SK-N-SH (cell line): ENCODE results near the gene MAD1L1.

Source experiments
- FOXJ3 ChIP-seq: sonication (generic); formaldehyde crosslinking; IDR thresholded peaks from 2 replicates; pipeline ENCODE4 v1.5.1; 2020; ENCODE audit warnings: mild to moderate bottlenecking, missing genetic modification reagents
- GABPA ChIP-seq: IDR thresholded peaks from 2 replicates; pipeline ENCODE4 v1.4.0; 2012; ENCODE audit warnings: low read depth, mild to moderate bottlenecking
- MXI1 ChIP-seq: IDR thresholded peaks from 2 replicates; pipeline ENCODE4 v1.6.1; 2012; ENCODE audit warnings: mild to moderate bottlenecking, low read depth, low read length, improper control_type of control experiment
- POLR2AphosphoS5 ChIP-seq: IDR thresholded peaks from 2 replicates; pipeline ENCODE4 v1.6.1; 2012; ENCODE audit warnings: low read depth, low read length
- REST ChIP-seq: IDR thresholded peaks from 2 replicates; pipeline ENCODE4 v1.6.1; 2012; ENCODE audit warnings: mild to moderate bottlenecking, low read depth, low read length, moderate library complexity
- RFX5 ChIP-seq: IDR thresholded peaks from 2 replicates; pipeline ENCODE4 v1.6.1; 2012; ENCODE audit warnings: mild to moderate bottlenecking, improper control_type of control experiment, low read length
- SMC3 ChIP-seq: IDR thresholded peaks from 2 replicates; pipeline ENCODE4 v1.6.1; 2012; ENCODE audit warnings: low read depth, low read length, improper control_type of control experiment
- USF2 ChIP-seq: fragments of 150-350 bp; IDR thresholded peaks from 2 replicates; pipeline ENCODE4 v1.6.1; 2017; ENCODE audit warnings: antibody characterized with exemption, low read length, low read depth, borderline replicate concordance
- TF ChIP-seq, protein P1 (sequence below): fragments of 200-600 bp; sonication (generic); IDR thresholded peaks from 2 replicates; pipeline ENCODE4 v1.6.1; 2017; ENCODE audit warnings: antibody characterized with exemption, mild to moderate bottlenecking, moderate library complexity
- TF ChIP-seq, protein P2 (sequence below): IDR thresholded peaks from 2 replicates; pipeline ENCODE4 v1.4.0; 2012; ENCODE audit warnings: low read depth, borderline replicate concordance
- TF ChIP-seq, protein P3 (sequence below): fragments of 150-350 bp; IDR thresholded peaks from 2 replicates; pipeline ENCODE4 v1.6.1; 2016; ENCODE audit warnings: mild to moderate bottlenecking, low read depth, low read length

- TF ChIP-seq SMC3: no peak
- TF ChIP-seq, protein P1, sequence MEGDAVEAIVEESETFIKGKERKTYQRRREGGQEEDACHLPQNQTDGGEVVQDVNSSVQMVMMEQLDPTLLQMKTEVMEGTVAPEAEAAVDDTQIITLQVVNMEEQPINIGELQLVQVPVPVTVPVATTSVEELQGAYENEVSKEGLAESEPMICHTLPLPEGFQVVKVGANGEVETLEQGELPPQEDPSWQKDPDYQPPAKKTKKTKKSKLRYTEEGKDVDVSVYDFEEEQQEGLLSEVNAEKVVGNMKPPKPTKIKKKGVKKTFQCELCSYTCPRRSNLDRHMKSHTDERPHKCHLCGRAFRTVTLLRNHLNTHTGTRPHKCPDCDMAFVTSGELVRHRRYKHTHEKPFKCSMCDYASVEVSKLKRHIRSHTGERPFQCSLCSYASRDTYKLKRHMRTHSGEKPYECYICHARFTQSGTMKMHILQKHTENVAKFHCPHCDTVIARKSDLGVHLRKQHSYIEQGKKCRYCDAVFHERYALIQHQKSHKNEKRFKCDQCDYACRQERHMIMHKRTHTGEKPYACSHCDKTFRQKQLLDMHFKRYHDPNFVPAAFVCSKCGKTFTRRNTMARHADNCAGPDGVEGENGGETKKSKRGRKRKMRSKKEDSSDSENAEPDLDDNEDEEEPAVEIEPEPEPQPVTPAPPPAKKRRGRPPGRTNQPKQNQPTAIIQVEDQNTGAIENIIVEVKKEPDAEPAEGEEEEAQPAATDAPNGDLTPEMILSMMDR: no peak
- TF ChIP-seq RFX5: no peak
- TF ChIP-seq USF2: no peak
- no peak for TF ChIP-seq GABPA
- no peak for TF ChIP-seq MXI1
- TF ChIP-seq, protein P2, sequence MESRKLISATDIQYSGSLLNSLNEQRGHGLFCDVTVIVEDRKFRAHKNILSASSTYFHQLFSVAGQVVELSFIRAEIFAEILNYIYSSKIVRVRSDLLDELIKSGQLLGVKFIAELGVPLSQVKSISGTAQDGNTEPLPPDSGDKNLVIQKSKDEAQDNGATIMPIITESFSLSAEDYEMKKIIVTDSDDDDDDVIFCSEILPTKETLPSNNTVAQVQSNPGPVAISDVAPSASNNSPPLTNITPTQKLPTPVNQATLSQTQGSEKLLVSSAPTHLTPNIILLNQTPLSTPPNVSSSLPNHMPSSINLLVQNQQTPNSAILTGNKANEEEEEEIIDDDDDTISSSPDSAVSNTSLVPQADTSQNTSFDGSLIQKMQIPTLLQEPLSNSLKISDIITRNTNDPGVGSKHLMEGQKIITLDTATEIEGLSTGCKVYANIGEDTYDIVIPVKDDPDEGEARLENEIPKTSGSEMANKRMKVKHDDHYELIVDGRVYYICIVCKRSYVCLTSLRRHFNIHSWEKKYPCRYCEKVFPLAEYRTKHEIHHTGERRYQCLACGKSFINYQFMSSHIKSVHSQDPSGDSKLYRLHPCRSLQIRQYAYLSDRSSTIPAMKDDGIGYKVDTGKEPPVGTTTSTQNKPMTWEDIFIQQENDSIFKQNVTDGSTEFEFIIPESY: no peak
- TF ChIP-seq FOXJ3 (CRISPR knock-in tag): no peak
- no peak for TF ChIP-seq REST
- no peak for TF ChIP-seq POLR2AphosphoS5
- TF ChIP-seq, protein P3, sequence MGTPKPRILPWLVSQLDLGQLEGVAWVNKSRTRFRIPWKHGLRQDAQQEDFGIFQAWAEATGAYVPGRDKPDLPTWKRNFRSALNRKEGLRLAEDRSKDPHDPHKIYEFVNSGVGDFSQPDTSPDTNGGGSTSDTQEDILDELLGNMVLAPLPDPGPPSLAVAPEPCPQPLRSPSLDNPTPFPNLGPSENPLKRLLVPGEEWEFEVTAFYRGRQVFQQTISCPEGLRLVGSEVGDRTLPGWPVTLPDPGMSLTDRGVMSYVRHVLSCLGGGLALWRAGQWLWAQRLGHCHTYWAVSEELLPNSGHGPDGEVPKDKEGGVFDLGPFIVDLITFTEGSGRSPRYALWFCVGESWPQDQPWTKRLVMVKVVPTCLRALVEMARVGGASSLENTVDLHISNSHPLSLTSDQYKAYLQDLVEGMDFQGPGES: no peak
Observed at GRCh38 chr7:1885465-1886226, 347.1 kb downstream of the MAD1L1 start.
